ENCODE measurements around the gene TMCO5A.
"Not testable (repeated sequence)": the region's sequence is repeated elsewhere in the genome, so short reads cannot be mapped to it uniquely, and the experiment has no call there.

Gene TMCO5A

GRCh38 chr15:37951999-37952398 lies 17.6 kb downstream of the TMCO5A start:
- Histone ChIP-seq H3K27ac (ENCODE audit: poor library complexity, severe bottlenecking) (no peak overlapping the region), H3K4me1 (ENCODE audit: insufficient read depth, poor library complexity, severe bottlenecking) (no peaks in the 10 kb centered on the region), H3K9me3 (ENCODE audit: severe bottlenecking) (no peaks in the 10 kb centered on the region), H3K27me3 (ENCODE audit: insufficient read depth, poor library complexity, severe bottlenecking) (peaks cover 38% of the 10 kb centered on the region), H3K4me3 (ENCODE audit: severe bottlenecking) (no peak overlapping the region), H3K36me3 (ENCODE audit: low read depth) (no peaks in the 10 kb centered on the region)
- TF ChIP-seq CTCF (IDR thresholded peaks at IDR 0.05; ENCODE audit: poor library complexity, severe bottlenecking), result no peak
- no peak for ATAC-seq (ENCODE audit: low read depth)
- DNase-seq (ENCODE audit: low spot score), result no peak

GRCh38 chr15:37960742-37961141 lies 26.3 kb downstream of the TMCO5A start:
- peaks cover 29% of the 10 kb centered on the region for H3K27me3 ChIP-seq (ENCODE audit: insufficient read depth, poor library complexity, severe bottlenecking)
- DNase-seq (ENCODE audit: low spot score); H3K4me3 ChIP-seq (ENCODE audit: severe bottlenecking); H3K27ac ChIP-seq (ENCODE audit: poor library complexity, severe bottlenecking); H3K9me3 ChIP-seq (ENCODE audit: severe bottlenecking); H3K4me1 ChIP-seq (ENCODE audit: insufficient read depth, poor library complexity, severe bottlenecking); ATAC-seq (ENCODE audit: low read depth); H3K36me3 ChIP-seq (ENCODE audit: low read depth): not testable (repeated sequence)

- Histone ChIP-seq H3K36me3 (ENCODE audit: low read depth) (no peaks in the 10 kb centered on the region), H3K27ac (ENCODE audit: poor library complexity, severe bottlenecking) (no peak overlapping the region), H3K27me3 (ENCODE audit: insufficient read depth, poor library complexity, severe bottlenecking) (peaks cover 10% of the 10 kb centered on the region), H3K4me1 (ENCODE audit: insufficient read depth, poor library complexity, severe bottlenecking) (no peaks in the 10 kb centered on the region), H3K9me3 (ENCODE audit: severe bottlenecking) (no peaks in the 10 kb centered on the region), H3K4me3 (ENCODE audit: severe bottlenecking) (no peak overlapping the region)
- ATAC-seq (ENCODE audit: low read depth) (no peak), DNase-seq (ENCODE audit: low spot score) (no peak)
- no peak for TF ChIP-seq CTCF (IDR thresholded peaks at IDR 0.05; ENCODE audit: poor library complexity, severe bottlenecking)
Measured at GRCh38 chr15:37967788-37968187, 33.3 kb downstream of the TMCO5A start.

GRCh38 chr15:37973856-37974255 lies 39.4 kb downstream of the TMCO5A start:
- no peak for TF ChIP-seq CTCF (IDR thresholded peaks at IDR 0.05; ENCODE audit: poor library complexity, severe bottlenecking)

GRCh38 chr15:37978231-37978630 lies 43.8 kb downstream of the TMCO5A start:
- TF ChIP-seq CTCF (IDR thresholded peaks at IDR 0.05; ENCODE audit: poor library complexity, severe bottlenecking), result no peak
- no peak for ATAC-seq (ENCODE audit: low read depth)
- no peaks in the 10 kb centered on the region for H3K36me3 ChIP-seq (ENCODE audit: low read depth)
- H3K4me3 ChIP-seq (ENCODE audit: severe bottlenecking), result no peak overlapping the region
- H3K9me3 ChIP-seq (ENCODE audit: severe bottlenecking), result no peaks in the 10 kb centered on the region
- H3K27me3 ChIP-seq (ENCODE audit: insufficient read depth, poor library complexity, severe bottlenecking), result no peaks in the 10 kb centered on the region
- H3K4me1 ChIP-seq (ENCODE audit: insufficient read depth, poor library complexity, severe bottlenecking), result no peaks in the 10 kb centered on the region
- H3K27ac ChIP-seq (ENCODE audit: poor library complexity, severe bottlenecking), result no peak overlapping the region
- DNase-seq (ENCODE audit: low spot score), result peak; percentile 30

More at GRCh38 chr15:37973856-37974255, 39.4 kb downstream of the TMCO5A start:
- Histone ChIP-seq H3K27ac (ENCODE audit: poor library complexity, severe bottlenecking) (no peak overlapping the region), H3K36me3 (ENCODE audit: low read depth) (no peaks in the 10 kb centered on the region), H3K9me3 (ENCODE audit: severe bottlenecking) (no peaks in the 10 kb centered on the region), H3K27me3 (ENCODE audit: insufficient read depth, poor library complexity, severe bottlenecking) (no peaks in the 10 kb centered on the region), H3K4me3 (ENCODE audit: severe bottlenecking) (no peak overlapping the region), H3K4me1 (ENCODE audit: insufficient read depth, poor library complexity, severe bottlenecking) (no peaks in the 10 kb centered on the region)
- ATAC-seq (ENCODE audit: low read depth), result no peak
- DNase-seq (ENCODE audit: low spot score), result no peak

Data from RWPE2 (cell line).